HG03354 (cell line): Measurements from ENCODE around the gene CPAMD8.

Source experiments
- ATAC-seq: cut with Tn5 transposase; IDR thresholded peaks from one replicate; pipeline ENCODE4 v1.9.1; 2021; ENCODE audit warnings: mild to moderate bottlenecking; ENCODE audit not compliant: unreplicated experiment, poor library complexity, severe bottlenecking

CPAMD8 gene

DNA sequence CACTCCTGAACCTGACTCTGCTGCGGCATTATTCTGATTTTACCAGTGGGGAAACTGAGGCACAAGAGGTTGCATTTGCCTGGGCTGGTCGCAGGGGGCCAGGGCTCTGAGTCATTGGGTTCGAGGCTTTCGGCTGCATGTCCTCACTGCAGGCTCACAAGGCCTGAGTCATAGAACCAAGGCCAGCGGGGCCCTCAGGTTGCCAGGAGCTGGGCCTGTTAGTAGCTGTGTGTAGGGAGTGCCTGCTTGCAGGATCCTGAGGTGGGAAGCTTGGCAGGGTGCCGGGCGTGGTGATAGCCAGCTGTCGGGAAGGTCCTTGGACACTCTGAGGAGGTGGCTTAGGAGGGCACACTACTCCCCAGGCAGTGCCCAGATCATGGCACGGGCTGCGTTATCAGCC, 159.4 kb downstream of the CPAMD8 start:
- ATAC-seq: no peak

DNA sequence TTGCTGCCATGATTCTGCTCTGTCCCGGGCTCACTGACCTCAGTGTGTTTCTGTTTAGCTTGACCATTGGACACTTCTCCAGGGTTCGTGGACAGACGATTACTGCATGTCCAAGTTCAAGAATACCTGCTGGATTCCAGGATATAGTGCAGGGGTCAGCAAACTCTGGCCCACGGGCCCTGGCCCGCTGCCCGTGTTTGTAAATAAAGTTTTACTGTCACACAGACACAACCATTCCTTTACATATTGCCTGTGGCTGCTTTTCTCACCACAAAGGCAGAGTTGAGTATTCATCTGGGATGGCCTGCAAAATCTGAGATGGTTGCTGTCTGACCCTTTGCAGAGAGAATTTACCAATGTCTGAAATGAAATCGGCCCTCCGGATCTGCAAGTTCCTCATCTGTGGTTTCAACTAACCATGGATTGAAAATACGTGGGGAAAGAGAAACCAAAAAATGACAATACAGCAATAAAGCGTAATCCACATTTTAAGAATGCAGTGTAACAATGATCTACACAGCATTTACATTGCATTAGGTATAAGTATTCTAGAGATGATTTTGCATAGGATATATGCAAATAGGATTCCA, 163.7 kb downstream of the CPAMD8 start:
- ATAC-seq: no peak

DNA sequence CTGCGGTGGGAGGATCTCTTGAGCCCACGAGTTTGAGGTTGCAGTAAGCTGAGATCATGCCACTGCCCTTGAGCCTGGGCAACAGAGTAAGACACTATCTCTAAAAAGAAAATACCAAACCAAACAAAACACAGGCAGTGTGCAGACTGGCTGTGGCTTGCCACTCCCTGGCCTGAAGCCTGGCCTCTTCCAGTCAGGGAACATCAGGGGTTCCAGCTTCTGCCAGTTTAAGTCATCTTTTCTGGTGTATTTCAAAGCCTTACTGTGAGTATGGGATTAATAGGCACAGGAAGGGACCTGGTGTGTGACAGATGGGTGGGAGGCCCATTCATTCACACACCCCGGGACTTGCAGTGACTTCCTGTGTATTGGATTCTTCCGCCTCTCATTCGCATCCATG, 164.8 kb downstream of the CPAMD8 start:
- ATAC-seq: no peak

DNA sequence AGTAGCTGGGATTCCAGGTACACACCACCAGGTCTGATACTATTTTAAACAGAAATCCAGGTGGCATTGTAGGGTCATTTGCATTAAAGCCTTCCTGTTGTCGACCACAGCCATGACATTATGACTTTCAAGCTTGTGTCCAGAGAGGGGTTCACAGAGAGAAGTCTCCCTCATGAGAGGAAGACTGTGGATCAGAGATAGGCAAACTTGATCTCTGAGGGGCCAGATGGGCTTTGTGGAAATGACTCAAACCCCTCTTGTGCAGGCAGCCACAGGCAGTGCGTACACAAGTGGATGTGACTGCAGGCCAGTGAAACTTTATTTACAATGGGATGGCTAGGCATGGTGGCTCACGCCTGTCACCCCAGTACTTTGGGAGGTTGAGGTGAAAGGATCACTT, 165.6 kb downstream of the CPAMD8 start:
- no peak for ATAC-seq

DNA sequence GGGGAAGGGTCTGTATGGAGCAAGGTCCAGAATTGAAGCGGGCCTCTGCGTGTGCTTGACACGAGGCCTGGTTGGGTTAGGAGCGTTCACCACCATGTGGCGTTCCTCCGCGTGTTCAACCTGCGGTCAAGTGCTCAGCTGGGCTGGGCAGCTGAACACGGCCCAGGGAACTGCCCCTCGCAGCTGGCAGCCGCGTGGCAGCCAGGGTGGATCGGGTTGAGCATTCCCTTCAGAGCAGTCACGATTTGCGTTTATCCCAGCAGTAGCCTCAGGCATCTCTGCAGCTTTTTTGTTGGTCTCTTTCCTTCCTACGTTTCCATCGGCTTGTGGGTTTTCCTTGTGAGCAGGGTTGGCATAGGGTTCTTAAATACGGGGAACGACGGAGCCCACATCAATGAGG, 166.5 kb downstream of the CPAMD8 start:
- no peak for ATAC-seq

DNA sequence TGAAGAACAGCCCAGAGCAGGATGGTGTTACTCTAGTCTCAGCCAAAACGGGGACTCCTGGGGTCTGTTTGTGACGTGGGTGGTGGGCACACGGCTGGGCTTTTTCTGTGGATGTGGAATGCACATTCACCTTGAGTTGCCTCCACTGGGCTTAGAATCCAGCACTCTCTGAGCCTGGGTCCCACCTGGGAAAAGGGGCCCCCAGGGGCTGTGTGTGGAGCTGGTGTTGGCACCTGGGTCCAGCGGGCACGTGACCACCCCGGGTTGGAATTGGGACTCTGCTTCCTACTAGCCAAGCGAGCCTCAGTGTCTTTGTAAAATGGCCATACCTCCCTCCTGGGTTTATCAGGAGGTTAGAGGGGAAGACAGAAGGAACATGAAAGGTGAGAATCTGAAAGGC, 167.0 kb downstream of the CPAMD8 start:
- no peak for ATAC-seq

DNA sequence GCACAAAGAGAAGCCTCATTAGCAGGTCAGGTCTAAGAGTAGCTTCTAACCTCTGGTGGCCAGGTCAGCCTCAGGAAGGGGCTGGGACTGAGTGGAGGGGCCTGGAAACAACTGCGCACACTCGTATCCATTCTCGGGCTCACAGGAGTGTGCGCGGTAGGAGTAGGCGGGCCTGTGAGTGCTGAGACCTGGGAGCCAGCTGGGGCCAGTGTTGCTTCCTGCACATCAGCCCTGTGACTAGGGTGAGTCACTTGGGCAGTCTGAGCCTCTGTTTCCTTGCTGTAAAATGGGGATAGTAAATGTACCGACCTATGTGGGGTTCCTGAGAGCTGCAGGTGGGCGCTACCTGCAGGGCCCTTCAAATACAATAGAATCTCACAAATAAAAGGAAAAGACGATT, 170.5 kb downstream of the CPAMD8 start:
- ATAC-seq: no peak

DNA sequence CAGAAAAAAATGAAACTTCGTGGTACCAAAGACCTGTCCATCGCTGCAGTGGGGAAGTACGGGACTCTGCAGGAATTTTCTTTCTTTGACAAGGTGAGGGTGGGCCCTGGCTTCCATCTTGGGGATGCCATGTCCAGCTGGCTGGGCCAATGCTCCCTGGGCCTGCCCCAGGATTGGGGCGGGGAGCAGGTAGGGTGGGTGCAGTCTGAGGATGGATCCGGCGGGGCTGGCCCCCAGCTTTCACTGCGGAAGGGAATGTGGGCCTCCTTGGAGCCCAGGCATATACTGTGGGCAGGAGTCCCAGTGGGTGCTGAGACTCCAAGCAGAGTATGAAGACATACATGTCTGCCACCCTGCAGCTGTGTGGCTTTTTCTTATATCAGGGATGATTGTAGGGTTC, 173.5 kb downstream of the CPAMD8 start:
- ATAC-seq: no peak

DNA sequence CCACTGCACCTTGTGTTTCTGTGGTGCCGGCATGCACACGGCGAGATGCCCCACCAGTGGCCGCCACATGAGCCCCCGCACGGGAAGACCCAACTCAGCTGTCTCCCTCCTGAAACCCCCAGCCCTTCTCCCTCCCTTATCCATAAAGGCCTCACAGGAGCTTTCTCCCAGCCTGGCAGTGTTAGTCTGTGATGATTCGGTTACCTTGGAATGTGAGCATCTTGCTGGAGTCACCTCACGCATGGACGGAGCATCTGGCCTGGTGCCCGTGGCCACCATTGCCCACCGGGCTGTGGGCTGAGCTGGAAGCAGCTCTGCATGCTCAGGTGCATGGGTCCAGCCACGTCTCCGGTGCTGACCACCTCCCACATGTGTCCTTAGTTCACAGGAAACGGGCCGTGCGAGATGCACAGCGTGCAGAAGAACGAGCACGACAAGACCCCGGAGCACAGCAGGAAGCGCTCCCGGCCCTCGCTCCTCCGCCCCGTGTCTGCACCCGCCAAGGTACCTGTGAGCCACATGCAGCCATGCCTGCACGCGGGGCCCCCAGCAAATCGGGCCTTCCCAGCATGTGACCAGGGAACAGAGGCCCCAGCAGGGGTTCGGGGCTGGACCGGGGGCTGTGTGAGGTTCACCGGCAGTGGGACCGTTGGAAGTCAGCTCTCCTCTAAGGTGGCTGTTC, 175.4 kb downstream of the CPAMD8 start:
- ATAC-seq: no peak

DNA sequence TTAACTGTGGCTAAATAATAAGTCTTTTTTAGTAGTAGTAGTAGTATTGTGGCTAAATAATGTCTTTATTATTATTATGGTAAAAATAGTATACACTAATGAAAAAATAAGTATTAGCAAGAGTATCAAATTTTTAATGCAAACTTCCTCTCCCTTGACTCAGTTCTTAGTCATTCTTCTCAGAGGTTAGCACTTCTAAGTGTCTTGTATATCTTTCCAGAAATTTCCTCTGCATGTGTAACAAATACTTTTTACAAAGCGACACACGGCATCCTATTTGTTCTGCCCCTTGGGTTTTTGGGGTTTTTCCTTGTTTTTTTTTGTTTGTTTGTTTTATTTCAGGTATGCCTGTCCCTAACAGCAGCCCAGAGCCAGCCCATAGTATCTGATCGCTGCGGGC, 176.5 kb downstream of the CPAMD8 start:
- no peak for ATAC-seq

DNA sequence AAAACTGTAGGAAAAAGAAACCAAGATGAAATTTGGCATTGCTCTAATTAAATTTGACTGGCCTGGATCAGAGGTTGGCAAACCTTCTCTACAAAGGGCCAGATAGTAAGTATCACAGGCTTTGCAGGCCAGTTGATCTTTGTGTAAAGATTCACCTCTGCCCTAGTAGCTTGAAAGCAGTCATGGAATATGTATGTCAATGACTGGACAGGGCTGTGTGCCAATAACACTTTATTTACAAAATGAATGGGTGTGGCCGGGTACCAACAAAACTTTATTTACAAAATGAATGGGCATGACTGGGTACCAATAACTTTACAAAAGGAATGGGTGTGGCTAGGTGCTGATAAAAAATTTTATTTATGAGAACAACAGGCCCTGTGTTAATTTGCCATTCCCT, 177.4 kb downstream of the CPAMD8 start:
- ATAC-seq: no peak

DNA sequence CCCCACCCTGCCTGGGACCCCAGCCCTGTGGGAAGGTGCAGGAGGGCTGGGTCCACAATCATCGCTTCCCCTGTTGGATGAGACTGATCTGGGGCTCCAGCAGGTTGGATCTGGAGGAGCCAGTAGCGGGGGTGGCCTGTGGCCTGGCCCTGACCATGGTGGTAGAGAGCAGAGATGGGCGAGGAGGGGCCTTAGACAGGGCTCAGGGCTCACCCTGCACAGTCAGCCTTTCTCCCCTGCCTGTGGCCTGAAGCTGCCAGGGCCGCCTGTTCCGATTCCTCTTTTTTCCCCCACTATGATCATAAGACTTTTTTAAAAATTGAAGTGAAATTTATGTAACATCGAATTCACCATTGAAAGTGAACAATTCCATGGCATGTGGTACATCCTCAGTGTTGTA, 179.2 kb downstream of the CPAMD8 start:
- no peak for ATAC-seq

DNA sequence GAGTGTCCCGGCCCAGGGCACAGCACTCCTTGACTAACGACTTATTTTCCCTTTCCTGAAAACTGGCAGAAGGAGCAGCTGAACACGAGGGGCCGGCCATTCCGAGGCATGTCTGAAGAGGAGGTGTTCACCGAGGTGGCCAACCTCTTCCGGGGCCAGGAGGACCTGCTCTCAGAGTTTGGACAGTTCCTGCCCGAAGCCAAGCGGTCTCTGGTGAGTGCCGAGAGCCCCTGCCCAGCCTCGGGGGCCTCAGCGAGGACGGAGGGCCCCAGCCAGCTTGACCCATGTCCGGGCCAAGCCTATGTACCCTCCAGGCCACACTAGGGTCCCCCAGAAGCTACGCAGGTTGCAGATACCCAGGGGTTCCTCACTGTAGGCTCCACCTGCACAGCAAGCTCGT, 179.7 kb downstream of the CPAMD8 start:
- ATAC-seq: no peak
